HG03571 (cell line): ENCODE data around the gene PAM.

ENCODE experiments used
- ATAC-seq: cut with Tn5 transposase; IDR thresholded peaks from one replicate; pipeline ENCODE4 v1.9.1; 2021; ENCODE audit not compliant: unreplicated experiment

Gene PAM

DNA sequence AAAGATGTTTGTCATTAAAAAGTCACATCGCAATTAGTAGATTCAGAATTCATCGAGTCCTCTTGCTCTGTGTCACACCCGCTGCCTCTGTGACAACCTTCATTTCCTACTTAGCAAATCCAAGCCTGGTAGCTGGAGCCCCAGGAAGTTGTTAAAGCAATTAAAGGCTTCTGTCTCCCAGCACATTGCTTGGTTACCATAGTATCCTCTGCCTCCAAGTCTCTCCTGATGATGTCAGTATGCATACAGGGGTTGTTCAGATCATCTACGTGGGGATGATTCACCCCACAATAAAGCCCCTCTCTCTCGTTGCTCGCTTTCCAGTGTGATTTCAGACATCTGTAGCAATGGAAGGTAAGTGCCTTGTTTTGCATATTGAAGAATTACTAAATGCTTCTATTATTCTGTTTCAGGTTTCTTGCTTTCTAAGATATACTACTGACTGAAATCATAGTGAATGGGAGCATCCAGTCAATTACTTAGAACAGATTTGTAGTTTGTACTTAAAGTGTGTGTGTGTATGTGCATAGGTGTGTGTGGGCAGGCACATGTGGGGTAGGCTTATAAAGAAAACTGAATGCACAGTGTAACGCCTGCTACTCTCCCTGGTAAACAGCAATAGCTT lies 52.9 kb downstream of the PAM start:
- ATAC-seq = no peak

DNA sequence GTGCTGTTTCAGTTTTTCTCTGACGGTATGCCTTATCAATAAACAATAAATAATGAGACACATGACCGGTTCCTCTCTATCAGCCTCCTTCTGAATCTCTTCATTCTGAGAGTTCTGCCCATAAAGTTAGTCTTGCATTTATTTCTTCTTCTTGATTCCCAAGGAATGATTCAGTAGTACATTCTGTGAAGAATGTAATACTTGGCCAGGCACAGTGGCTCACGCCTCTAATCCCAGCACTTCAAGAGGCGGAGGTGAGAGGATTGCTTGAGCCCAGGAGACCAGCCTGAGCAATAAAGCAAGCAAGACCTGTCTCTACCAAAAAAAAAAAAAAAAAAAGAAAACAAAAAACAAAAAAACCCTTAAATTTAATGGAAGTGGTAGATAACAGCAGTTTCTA lies 53.9 kb downstream of the PAM start:
- no peak for ATAC-seq

DNA sequence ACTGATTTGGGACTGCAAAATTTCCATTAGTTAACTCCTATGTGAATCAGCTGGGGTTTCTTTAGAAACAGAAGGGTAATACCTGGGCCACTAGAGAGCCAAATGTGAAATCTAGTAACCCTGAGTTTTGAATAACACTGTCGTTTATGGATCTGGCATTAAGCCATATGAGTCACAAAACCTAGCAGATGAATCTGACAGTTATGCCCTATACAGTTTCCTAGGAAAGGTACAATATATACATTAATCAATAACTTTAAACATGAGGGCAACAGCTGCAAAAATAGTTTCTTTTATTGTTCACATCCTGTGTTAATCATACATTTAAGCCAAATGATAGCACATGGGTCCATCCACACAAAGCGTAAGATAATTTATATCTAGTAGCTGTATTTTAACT lies 56.9 kb downstream of the PAM start:
- no peak for ATAC-seq

DNA sequence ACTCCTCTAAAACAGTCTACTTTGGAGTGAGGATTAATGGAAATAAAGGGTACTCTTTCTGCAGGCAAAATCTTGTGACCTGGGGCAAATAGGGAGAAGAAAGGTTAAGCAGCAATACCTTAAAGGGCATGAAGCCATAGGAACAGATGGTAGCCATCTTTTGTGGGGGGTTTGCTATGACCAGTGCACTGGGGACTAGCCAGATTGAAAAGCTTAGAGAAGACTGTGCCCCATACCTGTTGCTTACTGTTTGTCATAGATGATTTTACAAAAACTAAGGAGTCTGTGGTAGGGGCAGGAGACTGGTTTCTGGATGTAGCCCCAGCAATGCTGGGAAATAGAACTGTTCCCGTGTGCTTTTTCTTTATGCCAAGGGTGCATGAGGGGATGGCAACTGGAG lies 58.6 kb downstream of the PAM start:
- ATAC-seq = no peak

DNA sequence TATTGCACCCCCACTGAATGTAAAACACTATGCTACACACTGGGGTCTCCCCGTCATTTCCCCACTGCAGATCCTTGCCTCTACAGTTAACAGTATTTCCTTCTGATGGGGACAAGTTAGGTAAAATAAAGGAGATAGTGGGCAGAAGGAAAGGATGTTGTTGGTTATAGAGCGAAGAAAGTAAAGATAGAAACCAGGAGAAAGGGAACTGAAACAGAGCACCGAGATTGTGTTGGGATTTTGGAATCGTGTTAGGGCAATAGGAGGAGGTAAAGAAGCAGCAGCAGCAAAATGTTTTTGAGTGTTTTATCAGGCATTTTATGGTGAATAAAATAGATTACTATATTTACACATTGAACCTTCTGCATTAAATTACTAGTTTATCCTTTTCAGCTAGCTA lies 60.0 kb downstream of the PAM start:
- ATAC-seq = no peak

DNA sequence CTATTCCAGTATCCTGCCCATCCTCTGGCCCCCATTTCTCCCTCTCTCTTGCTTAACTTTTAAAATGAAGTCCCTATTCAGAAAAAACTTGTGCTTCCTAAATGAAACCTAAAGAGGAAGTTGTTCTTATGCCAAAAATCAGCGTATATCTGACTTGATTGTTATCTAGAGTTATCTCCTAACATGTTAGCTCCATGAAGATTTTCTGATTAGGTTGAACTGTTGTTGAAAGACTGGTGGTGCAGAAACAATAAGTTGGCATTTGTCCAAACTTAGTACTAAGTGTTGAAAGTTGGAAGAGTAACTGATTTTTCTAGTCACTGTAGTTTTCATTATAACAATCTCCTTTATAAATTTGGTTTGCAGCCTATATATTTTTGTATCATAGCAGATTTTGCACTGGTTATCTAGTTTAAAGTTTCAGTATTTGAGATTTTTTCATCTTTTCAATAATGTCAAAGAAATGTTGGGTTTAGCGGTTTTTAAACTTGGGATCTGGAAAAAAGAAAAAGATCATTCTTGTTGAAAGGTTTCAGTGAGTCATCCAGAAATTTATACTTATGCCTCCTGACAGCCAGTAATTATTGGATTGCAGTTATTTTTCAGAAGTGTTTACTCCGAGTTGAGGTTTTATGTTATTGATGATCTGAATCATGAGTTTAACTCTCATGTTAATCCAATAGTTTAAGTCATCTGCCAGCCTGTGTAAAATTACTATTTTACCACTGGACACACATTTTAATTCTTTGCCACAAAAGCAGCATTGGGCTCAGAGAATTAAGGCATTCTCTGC lies 60.6 kb downstream of the PAM start:
- no peak for ATAC-seq

DNA sequence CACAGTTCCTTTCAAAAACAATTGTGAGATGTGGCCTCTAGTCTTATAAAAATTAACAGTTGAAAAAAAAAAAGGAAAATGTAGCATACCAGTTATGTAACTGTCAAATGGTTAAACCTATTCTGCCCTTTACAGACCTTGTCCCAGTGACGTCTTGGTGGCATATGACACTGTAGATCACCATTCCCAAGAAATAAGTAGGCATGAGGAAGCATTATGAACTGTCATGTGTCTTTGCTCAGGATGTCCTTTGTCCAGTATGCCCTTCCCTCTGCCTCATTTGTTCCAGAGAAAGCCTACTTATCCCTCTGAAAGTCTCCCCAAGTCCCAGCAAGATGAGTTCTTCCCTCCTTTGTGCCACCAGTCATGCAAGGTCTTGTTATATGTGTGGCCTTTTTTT lies 63.2 kb downstream of the PAM start:
- ATAC-seq = no peak

DNA sequence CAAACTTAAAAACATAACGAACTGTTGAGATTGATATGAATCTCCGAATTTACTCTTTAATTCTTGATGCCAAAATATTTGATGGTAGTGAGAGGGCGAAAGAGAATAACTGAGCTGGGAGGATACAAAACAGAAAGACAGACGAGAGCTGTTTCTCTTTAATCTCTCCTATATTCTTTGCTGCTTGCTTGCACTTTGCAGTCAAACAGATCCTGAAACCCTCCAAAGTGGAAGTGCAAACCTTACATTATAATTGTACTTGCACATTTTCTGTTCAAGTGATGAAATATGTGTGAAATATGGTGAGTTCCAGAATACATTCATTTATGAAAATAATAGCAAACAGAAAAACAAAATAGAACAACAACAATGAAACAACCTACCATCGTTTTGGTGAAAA lies 63.8 kb downstream of the PAM start:
- ATAC-seq = no peak

DNA sequence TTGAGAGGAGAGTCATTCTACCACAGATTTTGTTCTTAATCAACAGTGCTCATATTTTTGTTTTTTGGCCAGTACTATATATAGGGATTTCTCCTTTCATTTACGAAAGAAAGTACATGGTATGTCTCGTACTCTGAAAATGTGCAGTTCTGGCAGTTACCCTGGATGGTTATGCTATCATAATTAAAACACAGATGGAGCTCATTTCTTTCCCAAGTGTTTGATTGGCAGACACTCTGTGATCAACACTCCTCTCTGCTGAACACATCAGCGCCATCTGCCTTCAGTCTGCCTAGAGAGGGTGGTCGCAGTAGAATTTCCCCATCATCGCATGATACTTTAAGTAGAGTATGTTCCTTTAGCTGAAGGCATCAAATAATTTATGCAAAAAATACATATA lies 64.5 kb downstream of the PAM start:
- ATAC-seq = no peak

DNA sequence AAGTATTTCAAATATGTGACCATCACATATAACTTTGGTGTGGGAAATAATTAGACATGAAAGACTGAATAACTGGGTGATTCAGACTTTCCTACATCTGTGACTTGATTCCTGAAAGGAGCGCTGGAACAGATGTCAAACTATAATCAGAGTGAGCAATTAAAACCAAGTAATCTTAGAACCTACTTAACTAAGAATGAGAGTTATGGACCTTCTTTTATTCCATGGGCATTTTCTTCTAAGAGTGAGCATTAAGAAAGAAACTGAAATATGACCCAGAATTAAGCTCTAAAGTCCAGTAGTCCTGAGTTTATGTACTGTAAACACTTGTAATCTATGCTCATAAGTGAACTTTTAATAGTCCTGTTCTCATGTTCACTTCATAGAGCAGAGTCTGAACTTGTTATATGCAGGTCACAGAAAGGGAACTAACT lies 68.4 kb downstream of the PAM start:
- ATAC-seq = no peak

DNA sequence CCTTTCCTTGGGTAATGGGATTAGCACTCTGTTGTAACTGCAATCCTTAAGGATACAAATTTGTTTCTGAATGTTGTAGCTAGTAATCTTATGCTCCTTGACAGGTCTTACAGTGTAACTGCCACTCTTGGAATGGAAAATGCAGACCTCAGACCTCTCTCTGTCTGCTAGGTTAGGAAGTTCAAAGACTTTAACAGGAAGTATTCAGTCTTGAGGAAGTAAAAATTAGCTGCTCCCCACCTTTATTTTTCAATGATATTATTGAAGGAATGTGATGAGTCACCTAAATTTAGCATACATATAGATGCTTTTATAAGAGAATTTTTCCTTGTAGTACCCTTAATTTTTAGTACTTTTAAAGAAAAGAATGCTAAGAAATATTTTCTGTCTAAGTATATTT lies 71.5 kb downstream of the PAM start:
- no peak for ATAC-seq

DNA sequence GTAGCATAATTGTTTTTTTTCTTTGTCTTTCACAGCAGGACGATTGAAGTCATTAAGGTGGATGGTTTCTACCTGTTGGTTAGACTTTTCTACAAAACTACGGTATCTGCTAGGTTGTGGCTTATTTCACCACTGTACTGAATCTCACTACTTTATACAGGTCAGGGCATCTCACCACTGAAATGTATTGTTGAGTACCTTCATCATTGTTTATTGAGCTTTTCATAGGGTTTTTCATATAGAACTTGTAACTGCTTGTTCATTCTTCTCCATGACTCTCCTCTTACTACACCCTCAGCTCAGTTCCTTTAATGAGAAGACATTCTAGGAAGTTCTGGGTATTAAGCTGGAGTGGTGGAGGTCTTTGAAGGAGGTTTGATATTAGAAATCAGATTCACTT lies 75.1 kb downstream of the PAM start:
- no peak for ATAC-seq

DNA sequence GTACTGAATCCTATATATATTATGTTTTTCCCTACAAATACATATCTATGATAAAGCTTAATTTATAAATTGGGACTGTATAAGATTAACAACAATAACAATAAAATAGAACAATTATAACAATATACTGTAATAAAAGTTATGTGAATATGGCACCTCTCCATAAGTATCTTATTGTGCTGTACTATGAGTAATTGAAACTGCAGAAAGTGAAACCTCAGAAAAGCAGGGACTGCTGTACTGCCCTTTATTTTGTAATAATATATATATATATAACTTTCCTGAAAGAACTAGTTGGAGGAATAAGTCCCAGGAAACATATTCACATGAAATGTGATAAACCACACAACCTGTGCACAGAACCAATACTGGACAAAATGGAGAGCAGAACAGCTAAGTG lies 77.3 kb downstream of the PAM start:
- ATAC-seq = no peak

DNA sequence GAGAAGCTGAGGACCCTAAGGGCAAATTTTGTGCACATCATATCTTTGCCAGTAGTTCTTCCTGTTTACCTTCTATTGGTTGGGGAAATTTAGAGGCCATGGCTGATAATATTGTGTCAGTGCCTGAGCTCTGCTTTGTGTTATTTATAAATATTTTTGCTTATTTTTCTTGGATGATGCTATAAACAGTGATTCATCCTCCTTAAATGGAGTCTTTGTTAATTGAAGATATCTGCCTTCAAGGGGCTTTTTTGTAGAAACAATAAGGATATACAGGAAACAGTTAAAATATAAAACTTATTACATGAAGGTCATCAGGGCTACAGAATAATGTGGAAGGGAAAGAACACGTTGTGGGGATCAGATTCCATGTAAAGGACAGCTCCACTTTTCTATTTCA lies 78.0 kb downstream of the PAM start:
- ATAC-seq = no peak

DNA sequence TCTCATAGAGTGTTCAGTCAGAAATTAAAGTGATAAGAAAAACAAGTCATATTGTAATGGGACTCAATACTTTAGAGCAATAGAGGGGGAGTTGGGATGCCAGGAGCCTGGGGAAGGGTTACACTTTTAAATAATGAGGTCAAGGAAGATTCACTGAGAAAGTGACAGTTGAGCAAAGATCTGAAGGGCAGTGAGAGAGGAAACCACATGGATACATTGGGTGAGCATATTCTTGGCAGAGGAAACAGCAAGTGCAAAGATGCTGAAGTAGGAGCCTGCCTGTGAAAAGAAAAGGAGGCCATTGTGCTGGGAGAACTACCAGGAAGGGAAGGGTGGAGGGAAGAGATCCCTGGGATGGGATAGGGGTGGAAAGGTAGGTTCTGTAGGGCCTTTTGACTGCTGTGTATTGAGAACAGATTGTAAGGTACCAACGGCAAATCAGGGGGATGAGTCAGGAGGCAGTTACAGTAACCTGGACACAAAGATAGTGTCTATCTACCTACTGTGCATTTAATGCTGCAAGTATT lies 79.4 kb downstream of the PAM start:
- no peak for ATAC-seq

DNA sequence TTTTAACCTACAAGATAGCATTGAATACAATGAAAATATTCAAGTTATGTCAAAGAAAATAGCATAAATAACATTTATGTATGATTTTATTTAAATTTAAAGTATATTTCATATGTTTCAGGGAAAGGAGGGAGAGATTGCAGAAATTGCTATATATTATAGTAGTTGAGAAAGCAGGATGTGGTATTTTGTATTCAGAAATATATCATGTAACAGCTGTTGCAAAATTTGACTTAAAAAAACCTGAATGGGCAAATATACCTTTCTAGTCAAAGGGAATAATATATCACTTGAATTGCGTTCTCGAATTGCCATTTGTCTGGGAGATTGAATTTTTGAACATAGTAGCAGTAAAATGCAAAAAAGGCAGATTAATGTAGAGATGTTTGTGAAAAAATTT lies 80.6 kb downstream of the PAM start:
- no peak for ATAC-seq

DNA sequence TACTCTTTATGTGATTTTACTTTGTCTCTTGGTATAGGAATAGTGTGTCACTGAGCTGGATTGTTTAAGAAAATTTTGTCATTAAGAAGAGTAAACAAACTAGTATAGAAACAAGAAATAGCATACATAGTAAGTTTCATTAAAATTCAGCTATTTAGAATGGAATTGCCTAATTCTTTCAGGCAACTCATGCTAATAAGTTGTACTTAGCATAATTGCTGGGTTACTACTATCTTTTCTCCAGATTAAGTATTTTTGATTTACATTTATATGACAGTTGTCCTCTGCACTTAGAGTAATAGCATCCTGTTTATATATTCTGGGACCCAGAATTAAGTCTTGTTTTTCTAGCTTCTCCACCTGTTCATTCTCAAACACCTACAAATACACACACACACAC lies 85.9 kb downstream of the PAM start:
- no peak for ATAC-seq

DNA sequence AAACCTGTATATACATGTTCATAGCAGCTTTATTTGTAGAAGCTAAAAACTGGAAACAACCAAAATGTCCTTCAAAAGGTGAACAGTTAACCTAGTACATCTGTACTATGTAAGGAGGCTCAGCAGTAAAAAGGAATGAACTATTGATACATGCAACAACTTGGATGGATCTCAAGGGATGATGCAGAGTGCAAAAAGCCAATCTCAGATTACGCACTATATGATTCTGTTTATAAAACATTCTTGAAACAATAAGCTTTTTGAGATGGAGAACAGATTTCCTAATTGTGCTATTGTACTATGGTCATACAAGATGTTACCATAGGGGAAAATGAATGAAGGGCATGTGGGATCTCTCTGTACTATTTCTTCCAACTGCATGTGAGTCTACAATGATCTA lies 88.9 kb downstream of the PAM start:
- ATAC-seq = no peak

DNA sequence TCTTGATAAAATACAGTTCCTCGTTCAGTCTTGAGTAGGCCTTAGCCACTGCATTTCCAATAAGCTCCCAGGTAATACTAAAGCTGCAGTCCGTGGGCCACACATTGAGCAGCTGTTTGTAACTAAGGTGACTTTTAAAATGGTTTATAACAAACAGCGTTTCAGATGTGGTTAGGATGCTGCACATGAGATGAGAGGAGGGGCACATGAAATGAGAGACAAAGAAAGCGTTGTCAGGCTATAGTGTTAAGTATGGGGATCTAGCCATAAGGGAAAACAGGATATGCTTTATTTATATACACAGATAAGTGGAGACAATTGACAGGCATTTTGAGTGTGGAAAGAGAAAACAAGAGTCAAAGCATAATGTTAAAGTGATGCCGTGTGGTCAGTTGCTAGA lies 89.9 kb downstream of the PAM start:
- no peak for ATAC-seq

DNA sequence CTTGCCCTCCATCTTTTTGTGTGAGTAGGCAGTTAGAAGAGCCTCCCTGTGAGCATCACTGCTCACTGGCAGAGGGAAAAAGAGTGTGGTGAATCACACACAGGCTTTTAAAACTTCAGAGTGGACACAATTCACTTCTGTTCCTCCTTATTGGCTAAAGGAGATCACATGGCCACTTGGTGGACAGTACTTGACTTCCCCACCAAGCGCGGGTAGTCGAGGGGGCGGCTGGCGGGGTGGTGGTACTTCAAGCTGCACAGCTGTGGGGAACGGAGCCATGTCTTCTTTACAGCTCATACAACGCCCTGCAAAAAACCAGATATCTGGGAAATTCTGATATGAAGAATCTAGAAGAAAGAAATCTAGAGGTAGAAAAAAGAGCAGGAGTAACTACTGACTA lies 95.4 kb downstream of the PAM start:
- ATAC-seq = no peak

DNA sequence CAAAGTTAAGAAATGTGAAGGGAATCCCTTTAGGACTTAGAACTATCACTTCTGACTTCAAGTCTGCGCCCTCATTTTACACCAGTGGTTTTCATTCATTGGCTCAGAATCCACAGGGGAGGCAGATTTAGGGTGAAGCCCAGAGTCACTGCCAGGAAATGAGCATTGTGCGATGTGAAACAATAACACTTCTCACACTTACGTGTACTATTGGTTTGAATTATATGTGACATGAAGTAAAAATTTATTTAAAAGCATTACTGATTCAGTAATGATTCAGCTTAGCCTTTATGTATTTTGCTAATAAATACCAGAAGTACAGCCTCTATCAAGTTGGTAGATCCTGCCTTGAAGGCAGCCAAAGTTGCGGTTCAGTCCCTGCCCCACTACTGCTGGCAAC lies 98.6 kb downstream of the PAM start:
- no peak for ATAC-seq

DNA sequence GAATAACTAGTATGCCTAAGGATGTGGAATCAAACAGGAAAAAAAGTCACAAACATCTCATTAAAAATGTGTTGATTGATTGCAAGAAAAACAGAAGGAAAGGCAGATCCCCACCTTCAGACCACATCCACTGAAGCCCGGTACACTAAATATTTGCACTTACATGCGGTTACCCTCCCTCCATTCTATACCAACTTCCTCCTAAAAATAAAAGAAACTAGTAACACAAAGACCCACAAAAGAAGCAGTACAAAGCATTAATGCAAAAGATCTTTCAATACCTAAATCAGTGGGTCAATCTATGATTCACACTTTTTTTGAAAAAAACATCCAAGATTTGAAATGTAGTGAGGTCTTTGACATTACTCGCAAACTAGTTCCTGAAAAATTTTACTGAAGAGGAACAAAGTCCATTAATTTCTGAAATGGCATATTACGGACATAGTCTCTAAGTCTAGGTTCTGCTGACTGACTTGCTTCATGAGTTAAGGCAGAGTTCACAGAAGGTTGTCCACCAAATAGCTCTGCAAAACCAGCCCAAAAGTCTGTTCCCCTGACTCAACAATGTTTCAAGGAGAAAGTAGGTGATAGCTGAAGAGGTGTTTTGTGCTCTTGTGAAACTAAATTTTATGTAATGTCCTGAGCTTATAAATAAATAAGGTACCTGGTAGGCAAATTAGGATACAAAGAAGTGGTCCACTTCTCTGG lies 100.7 kb downstream of the PAM start:
- ATAC-seq = no peak
